HepG2 (cell line): ENCODE data around the gene ARSB. TPM values are rescaled to one million over a fixed set of nuclear protein-coding genes. Genes with fewer than 3 reads are reported as not detected.

Source experiments
- ATAC-seq: fragments of 200-7000 bp; cut with Tn5 transposase; 3 replicates; pipeline ENCODE4 v1.9.1; 2020; ENCODE audit warnings: mild to moderate bottlenecking, moderate library complexity
- BruUV-seq: library from RNA; stranded (reverse); fragments of 400-500 nt; replicated peaks from 2 replicates; lab custom pipeline; 2021; lab: Mats Ljungman, UMichigan
- CTCF ChIA-PET: fragments of 300-600 bp; formaldehyde crosslinking; extraction: SDS; loops from one replicate; lab custom pipeline; 2021; ENCODE audit warnings: low total read pairs, inconsistent platforms, low intra/inter-chr PET ratio; lab: Yijun Ruan, JAX
- POLR2A ChIA-PET: fragments of 350-600 bp; sonication (Branson Sonifier 250); formaldehyde crosslinking; loops from one replicate; lab custom pipeline; 2020; ENCODE audit warnings: antibody characterized with exemption, inconsistent platforms; lab: Yijun Ruan, JAX
- DNase-seq: peaks from one replicate; pipeline ENCODE4 v3.0.0-alpha.2; 2015; ENCODE audit warnings: low spot score
- FAIRE-seq: peaks from 3 replicates; lab custom pipeline; 2011; peaks lifted over from hg19 to GRCh38; lab: Jason Lieb, UNC
- H2AFZ ChIP-seq: one replicate; pipeline ENCODE4 v1.6.1; 2011; ENCODE audit warnings: low read length, inconsistent platforms
- H3K27ac ChIP-seq: fragments of 300-600 bp; 3 replicates; pipeline ENCODE4 v1.8.0; 2011; ENCODE audit warnings: mixed run types, mild to moderate bottlenecking, mixed read lengths, low read length, inconsistent platforms; ENCODE audit not compliant: insufficient read depth; ENCODE audit errors: extremely low read length
- H3K27me3 ChIP-seq, 2 experiments: fragments of 200-600 bp in 1 of 2; 2 replicates in 1 of 2; 3 replicates in 1 of 2; pipeline versions ENCODE4 v1.6.0 to v1.8.0; 2011; ENCODE audit warnings: low read length in 2 of 2, mild to moderate bottlenecking in 2 of 2, moderate library complexity in 2 of 2, inconsistent platforms in 1 of 2; ENCODE audit not compliant: insufficient read depth in 2 of 2, control insufficient read depth in 1 of 2
- H3K36me3 ChIP-seq, 2 experiments: fragments of 200-600 bp in 1 of 2; replicated peaks in 1 of 2; 2 replicates in 1 of 2; 3 replicates in 1 of 2; pipeline versions ENCODE4 v1.5.1 to v1.8.0; 2011; ENCODE audit warnings: low read length in 2 of 2, inconsistent platforms in 1 of 2; ENCODE audit not compliant: insufficient read depth in 2 of 2, control insufficient read depth in 1 of 2
- H3K4me1 ChIP-seq: 2 replicates; pipeline ENCODE4 v1.5.1; 2012; ENCODE audit warnings: low read length, inconsistent platforms; ENCODE audit not compliant: insufficient read depth
- H3K4me2 ChIP-seq: 2 replicates; pipeline ENCODE4 v1.6.0; 2011; ENCODE audit warnings: low read depth, low read length, inconsistent platforms
- H3K4me3 ChIP-seq, 3 experiments: fragments of 200-600 bp in 1 of 3; sonication (generic), shearing (Covaris generic) in 1 of 3; replicated peaks in 1 of 3; 2 replicates each; pipeline ENCODE4 v1.5.1; 2011 to 2016; ENCODE audit warnings: low read length in 3 of 3, inconsistent platforms in 2 of 3, low read depth in 2 of 3, mild to moderate bottlenecking in 2 of 3, control low read depth in 1 of 3, mixed read lengths in 1 of 3; ENCODE audit not compliant: insufficient read depth in 1 of 3
- H3K79me2 ChIP-seq: one replicate; pipeline ENCODE4 v1.6.1; 2011; ENCODE audit warnings: low read length, inconsistent platforms; ENCODE audit not compliant: insufficient read depth
- H3K9ac ChIP-seq: 2 replicates; pipeline ENCODE4 v1.6.0; 2011; ENCODE audit warnings: mild to moderate bottlenecking, low read depth, low read length, inconsistent platforms; ENCODE audit not compliant: insufficient read depth
- H3K9me3 ChIP-seq: 2 replicates; pipeline ENCODE4 v1.5.1; 2012; ENCODE audit warnings: mild to moderate bottlenecking, low read length
- H4K20me1 ChIP-seq: 2 replicates; pipeline ENCODE4 v1.6.0; 2011; ENCODE audit warnings: inconsistent platforms, mild to moderate bottlenecking, low read length, moderate library complexity; ENCODE audit not compliant: insufficient read depth
- KLF15 ChIP-seq: sonication (generic); formaldehyde crosslinking; IDR thresholded peaks from 2 replicates; pipeline ENCODE4 v1.8.1; 2023; ENCODE audit warnings: borderline replicate concordance, mild to moderate bottlenecking, inconsistent platforms, missing genetic modification reagents, mixed read lengths
- NFE2L1 ChIP-seq: sonication (generic); formaldehyde crosslinking; IDR thresholded peaks from 2 replicates; pipeline ENCODE4 v1.4.0; 2020; ENCODE audit warnings: missing genetic modification reagents, mild to moderate bottlenecking, borderline replicate concordance
- NFIC ChIP-seq: IDR thresholded peaks from 2 replicates; pipeline ENCODE4 v1.6.1; 2012; ENCODE audit warnings: mild to moderate bottlenecking, low read length, inconsistent platforms
- SMAD3 ChIP-seq: sonication (generic); formaldehyde crosslinking; IDR thresholded peaks from 2 replicates; pipeline ENCODE4 v1.4.0; 2020; ENCODE audit warnings: missing genetic modification reagents
- SP2 ChIP-seq: sonication (generic); formaldehyde crosslinking; IDR thresholded peaks from 2 replicates; pipeline ENCODE4 v1.5.1; 2020; ENCODE audit warnings: mild to moderate bottlenecking, missing genetic modification reagents
- ZBED4 ChIP-seq: sonication (generic); formaldehyde crosslinking; IDR thresholded peaks from 2 replicates; pipeline ENCODE4 v1.4.0; 2020; ENCODE audit warnings: missing genetic modification reagents, borderline replicate concordance
- ZHX2 ChIP-seq, 2 experiments: sonication (generic) in 1 of 2; formaldehyde crosslinking in 1 of 2; IDR thresholded peaks; 2 replicates each; pipeline versions ENCODE4 v1.6.1 to v1.9.0; 2014 to 2022; ENCODE audit warnings: antibody characterized with exemption in 1 of 2, borderline replicate concordance in 1 of 2, inconsistent platforms in 1 of 2, low read depth in 1 of 2, missing genetic modification reagents in 1 of 2
- ZNF343 ChIP-seq: sonication (generic); formaldehyde crosslinking; IDR thresholded peaks from 2 replicates; pipeline ENCODE4 v1.4.0; 2020; ENCODE audit warnings: mild to moderate bottlenecking, missing genetic modification reagents
- ZNF572 ChIP-seq: sonication (generic); formaldehyde crosslinking; IDR thresholded peaks from 2 replicates; pipeline ENCODE4 v1.5.1; 2020; ENCODE audit warnings: mild to moderate bottlenecking, missing genetic modification reagents
- ZNF619 ChIP-seq: sonication (generic); formaldehyde crosslinking; IDR thresholded peaks from 2 replicates; pipeline ENCODE4 v1.4.0; 2020; ENCODE audit warnings: mild to moderate bottlenecking, missing genetic modification reagents
- ZNF644 ChIP-seq: IDR thresholded peaks from 2 replicates; pipeline ENCODE4 v1.6.1; 2016; ENCODE audit warnings: low read depth
- WGBS: methylation state at CpG from one replicate; pipeline ENCODE4 v1.1.6; 2017; ENCODE audit warnings: low lambda C conversion rate; 5-methylcytosine and 5-hydroxymethylcytosine counted together
- in situ Hi-C: cut with HindIII; loops from 2 replicates; pipeline ENCODE4 v1.10.0; 2017; ENCODE audit warnings: low pct_unique_long_range_greater_than_20kb; ENCODE audit not compliant: extremely low pct_ligation_motif_present
- intact Hi-C: fragments of 100-400 bp; cut with micrococcal nuclease; formaldehyde crosslinking; loops from one replicate; pipeline ENCODE4 v1.10.0; 2022; ENCODE audit not compliant: unreplicated experiment
- polyA plus RNA-seq, 8 experiments: library from polyadenylated mRNA; depleted of rRNA in 3 of 8; stranded (reverse) in 7 of 8; unstranded in 1 of 8; fragments of >200 nt; fragmentation: Illumina TruSeq in 4 of 8; extraction: Trizol in 4 of 8; gene quantifications; 2 replicates each; pipeline versions ENCODE4 v1.2.1 to v1.2.3, GENCODE V29; 2011 to 2016; ENCODE audit warnings: low read depth in 4 of 8, missing spikeins in 1 of 8, mixed read lengths in 1 of 8; ENCODE audit not compliant: insufficient read depth in 1 of 8
- total RNA-seq, 5 experiments: library from RNA; depleted of rRNA; stranded (reverse); fragments of >200 nt; fragmentation: Illumina TruSeq; extraction: Trizol; gene quantifications; 2 replicates each; pipeline ENCODE4 v1.2.3, GENCODE V29; 2016; ENCODE audit warnings: low read depth in 1 of 5

The ARSB gene
- total and polyA plus RNA-seq, 2 of the 13 experiments (the other 11 are each of a cell fraction or from before 2014, with no cell fraction given) = 52.6 to 66.4 TPM

- TF ChIP-seq ZBED4 = no peak
- no peak for TF ChIP-seq NFE2L1 (CRISPR knock-in tag)
Measured at GRCh38 chr5:78811121-78811817, 173.8 kb downstream of the ARSB start (continued).

- 98% methylated on average over 6 of the region's 6 CpGs for WGBS
- ChIA-PET CTCF (no interaction called here), POLR2A (no interaction called here)
- no peak for TF ChIP-seq KLF15 (CRISPR knock-in tag)
- no peak for TF ChIP-seq SMAD3
- TF ChIP-seq ZNF343 (CRISPR knock-in tag) = no peak
- no peak for TF ChIP-seq ZNF644 (CRISPR knock-in tag)
- no peak for TF ChIP-seq NFIC
- no peak for TF ChIP-seq SP2
- TF ChIP-seq ZNF572 (CRISPR knock-in tag) = no peak
- TF ChIP-seq ZHX2 (IDR thresholded peaks at IDR 0.05; ENCODE audit: low read depth) = no peak
- TF ChIP-seq ZHX2 (CRISPR knock-in tag; IDR thresholded peaks at IDR 0.05; ENCODE audit: borderline replicate concordance) = no peak
- no peak for TF ChIP-seq ZNF619 (CRISPR knock-in tag)
Measured at GRCh38 chr5:78810098-78810920, 174.8 kb downstream of the ARSB start.

More at GRCh38 chr5:78810098-78810920, 174.8 kb downstream of the ARSB start:
- H3K9ac ChIP-seq = no peak overlapping the region
- in situ Hi-C loops = no loop called here
- no peak overlapping the region for H3K4me3 ChIP-seq
- FAIRE-seq (no peak), ATAC-seq (no peak), DNase-seq (no peak)
- intact Hi-C loops = loop anchor here (10.0 kb wide), 1 partner anchor 166 kb away; the partner anchor contains the start of gene LHFPL2
- H3K79me2 ChIP-seq = no peaks in the 10 kb centered on the region
- no peaks in the 10 kb centered on the region for H3K9me3 ChIP-seq
- no peak overlapping the region for H3K27ac ChIP-seq
- no peaks in the 10 kb centered on the region for H4K20me1 ChIP-seq
- no peak overlapping the region for H3K4me2 ChIP-seq
- peaks cover 7 to 22% of the 10 kb centered on the region in 2 experiments for H3K36me3 ChIP-seq
- H3K4me1 ChIP-seq = no peaks in the 10 kb centered on the region
- no peak overlapping the region for H2AFZ ChIP-seq
- no peaks in the 10 kb centered on the region for H3K27me3 ChIP-seq
- no TSS peak for BruUV-seq
